Measurements from ENCODE around the gene SLC12A2. TPM values are rescaled to one million over a fixed set of nuclear protein-coding genes. Genes with fewer than 3 reads are reported as not detected.

The SLC12A2 gene
- total RNA-seq, 1 donor from 2014 or later, result 15.4 TPM

DNA sequence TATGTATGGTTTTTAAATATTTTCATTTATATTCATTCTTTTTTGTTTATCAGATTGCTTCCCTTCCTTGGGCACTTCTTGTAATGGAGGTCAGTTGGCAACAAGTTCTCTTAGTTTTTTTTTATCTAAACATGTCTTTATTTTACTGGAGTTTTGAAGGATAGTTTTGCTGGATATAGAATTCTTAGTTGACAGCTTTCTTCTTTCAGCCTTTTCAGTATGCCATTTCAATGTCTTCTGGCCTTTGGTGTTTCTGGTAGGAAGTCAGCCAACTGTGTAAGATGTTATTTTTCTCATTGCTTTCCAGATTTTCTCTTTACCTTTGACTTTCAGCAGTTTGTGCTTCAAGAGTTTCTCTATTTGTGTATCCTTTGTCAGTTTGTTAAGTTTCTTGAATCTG is 14.2 kb downstream of the SLC12A2 start:
- no peak for ATAC-seq

DNA sequence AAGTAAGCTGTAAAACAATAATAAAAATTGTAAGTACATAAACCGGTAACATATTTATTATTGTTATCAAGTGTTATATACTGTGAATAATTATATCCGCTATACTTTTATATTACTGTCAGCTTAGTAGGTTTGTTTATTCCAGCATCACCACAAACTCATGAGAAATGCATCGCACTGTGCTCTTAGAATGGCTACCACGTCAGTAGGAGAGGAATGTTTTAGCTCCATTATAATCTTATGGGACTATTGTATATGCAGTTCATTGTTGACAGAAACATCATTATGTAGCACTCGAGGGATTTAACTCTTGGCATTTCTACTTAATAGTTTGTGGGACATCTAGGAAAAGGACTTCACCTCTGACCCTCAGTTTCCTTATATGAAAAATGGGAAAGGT is 16.4 kb downstream of the SLC12A2 start:
- ATAC-seq, result no peak

DNA sequence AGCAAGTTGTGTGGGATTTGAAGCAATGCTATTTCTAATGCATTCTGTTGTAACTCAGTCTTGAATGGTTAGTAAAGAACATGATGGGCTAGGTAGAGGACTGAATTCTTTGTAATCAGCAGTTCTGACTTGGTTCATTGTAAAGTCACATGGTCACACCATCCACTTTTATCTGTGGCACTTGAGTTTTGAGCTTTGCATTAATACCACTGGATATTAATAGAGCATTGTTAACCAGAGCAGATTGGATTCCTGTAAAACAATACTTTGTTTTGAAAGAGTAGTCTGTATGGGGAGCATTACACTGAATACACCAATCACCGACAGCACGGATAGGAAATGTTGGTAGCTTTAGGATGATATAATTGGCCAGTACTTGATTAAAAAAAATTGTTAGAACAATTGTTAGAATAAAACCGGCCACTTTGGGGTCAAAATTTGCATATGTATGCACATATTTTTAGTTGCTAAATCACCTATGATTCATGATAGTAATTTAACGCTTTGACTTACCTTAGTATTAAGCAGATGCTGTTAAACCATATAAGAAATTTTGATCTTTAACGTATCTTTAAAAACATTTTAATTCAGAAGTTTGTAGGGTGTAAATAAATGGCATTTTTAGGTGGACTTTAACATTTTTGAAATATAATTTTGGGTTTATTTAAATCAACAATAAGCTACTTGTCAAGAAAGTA is 17.4 kb downstream of the SLC12A2 start:
- ATAC-seq, result no peak

DNA sequence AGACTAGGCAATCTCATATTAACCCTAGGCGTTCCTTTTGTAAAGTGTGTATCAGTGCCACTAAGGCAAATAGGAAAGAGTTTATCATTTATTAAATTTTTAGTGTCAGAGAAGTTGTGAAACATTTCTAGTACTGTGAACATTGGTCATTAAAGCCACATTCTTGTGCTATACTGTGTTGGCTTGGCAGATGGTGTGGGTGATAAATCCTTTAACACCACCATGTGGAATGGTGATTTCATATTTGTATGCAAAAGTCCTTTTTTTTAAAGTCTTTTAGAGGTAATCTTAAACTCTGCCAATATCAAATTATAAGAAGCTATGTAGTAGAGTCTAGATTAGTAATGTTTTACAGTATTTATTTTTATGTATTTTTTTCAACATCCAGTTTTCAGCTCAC is 18.1 kb downstream of the SLC12A2 start:
- no peak for ATAC-seq

DNA sequence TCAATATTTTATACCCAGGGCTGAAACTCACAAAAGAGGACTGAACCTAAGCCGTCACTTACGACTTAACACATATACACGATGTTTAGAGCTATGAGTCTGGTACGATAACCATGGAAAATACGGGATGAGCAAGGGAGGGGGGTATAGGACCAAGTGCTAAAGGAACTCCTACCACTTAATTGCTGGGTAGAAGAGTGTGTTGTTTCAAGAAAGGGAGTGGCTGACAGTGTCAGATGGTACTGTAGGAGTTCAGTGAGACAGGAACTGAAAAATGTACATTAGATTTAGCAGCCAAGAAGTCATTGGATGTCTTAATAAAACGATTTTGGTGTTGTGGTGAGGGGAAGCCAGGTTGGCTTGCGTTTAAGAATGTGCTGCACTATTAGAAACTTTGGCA is 21.6 kb downstream of the SLC12A2 start:
- no peak for ATAC-seq

DNA sequence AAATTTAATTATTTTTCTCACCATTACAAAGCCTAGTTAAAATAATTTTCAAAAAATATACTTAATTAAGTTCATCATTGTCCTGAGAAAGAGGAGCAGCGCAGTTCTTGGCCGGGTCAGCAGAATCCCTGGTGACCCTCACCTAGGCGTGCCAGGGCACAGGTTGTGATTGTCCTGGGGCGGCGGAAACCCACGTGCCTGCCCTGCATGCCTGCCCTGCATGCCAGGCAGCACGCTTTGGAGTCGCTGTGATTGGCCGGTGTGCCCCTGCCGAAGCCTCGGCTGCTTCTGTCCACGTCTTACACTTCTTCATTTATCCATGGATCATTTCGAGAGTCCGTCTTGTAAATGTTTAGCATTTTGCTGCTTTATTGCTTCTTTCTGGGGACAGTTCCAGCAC is 25.6 kb downstream of the SLC12A2 start:
- no peak for ATAC-seq

DNA sequence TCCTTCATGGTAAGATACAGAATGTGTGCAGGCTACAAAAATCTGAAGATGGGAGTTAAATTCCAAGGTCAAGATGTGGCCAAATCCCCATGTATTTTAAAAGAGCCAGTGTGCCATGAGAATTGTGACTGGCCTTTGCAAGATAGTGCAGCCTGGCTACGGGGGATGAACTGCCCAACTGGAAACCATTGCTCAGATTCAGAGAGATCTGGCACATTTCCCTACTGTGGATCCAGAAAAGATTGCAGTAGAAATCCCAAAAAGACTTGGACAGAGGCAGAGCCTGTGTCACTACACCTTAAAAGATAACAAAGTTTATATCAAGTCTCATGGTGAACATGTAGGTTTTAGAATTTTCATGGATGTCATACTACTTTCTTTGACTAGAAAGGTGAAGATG is 26.2 kb downstream of the SLC12A2 start:
- ATAC-seq, result no peak

DNA sequence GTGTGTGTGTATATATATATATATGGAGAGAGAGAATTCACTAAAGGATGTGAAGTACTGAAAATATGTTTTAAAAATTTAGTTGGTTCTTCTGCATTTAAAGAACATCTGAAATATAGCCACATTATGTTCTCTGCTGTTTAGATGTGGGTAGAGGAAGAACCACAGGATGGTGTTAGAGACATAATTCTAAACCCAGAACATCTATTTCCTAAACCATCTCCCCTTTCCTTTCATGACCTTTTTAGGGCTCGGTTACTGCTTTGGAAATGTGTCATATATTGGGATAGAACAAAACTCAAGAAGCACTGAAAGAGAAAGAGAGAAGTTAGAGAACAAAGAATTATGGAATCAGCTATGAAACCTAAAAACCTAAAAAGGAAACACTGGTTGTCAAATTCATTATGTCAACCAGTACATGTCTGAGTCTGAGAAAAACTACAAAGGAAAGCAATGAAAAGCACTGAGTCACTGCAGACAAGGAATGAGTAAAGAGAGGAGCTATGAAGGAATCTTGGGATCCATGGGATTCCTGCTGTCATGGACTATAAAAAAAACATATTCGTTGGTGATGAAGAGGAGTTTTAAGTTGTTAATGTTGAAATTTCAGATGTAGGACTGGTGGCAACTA is 28.4 kb downstream of the SLC12A2 start:
- ATAC-seq, result no peak

DNA sequence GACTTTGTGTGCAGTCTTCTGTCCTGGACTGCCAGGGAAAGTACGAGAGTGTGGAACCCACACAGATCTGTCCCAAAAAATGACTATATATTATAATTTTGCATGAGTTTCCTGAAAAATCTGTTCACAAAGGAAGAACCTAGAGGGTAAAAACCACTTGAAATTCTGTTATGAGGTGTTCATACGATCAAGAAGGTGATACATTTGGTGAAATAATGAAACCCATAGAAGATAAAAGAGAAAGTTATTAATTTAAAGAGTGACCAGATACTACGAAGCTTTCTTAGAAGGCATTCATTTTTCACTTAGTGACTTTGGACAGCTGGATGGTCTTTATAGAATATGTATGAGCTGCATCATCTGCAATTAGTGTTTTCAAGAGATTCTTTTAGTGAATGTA is 32.9 kb downstream of the SLC12A2 start:
- ATAC-seq, result no peak

DNA sequence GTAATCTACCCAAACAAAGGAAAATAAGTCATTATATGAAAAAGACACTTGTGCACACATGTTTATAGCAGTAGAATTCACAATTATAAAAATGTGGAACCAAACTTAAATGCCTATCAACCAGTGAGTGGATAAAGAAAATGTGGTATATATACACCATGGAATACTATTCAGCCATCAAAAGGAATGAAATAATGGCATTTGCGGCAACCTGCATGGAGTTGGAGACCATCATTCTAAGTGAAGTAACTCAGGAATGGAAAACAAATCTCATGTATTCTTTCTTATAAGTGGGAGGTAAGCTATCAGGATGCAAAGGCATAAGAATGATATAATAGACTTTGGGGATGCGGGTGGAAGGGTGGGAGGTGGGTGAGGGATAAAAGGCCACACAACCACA is 34.6 kb downstream of the SLC12A2 start:
- ATAC-seq, result no peak

DNA sequence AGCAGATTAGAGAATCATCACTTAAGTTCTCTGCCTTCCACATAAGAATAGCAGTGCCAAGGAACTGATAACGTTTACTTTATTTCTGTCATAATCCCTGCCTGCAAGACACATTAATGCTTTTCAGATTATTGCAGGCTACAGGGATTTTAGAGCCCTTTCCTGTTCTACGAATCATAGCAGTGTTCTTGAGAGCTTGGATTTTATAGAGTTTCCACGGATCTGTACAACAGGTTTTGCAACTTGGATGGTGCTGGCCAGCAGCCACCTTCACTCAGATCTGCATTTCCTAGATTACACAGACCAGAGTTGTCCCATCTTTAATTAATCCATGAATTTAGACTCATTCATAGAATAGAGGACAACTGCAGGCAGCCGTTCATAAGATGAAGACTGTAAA is 38.1 kb downstream of the SLC12A2 start:
- ATAC-seq, result peak; percentile 79

DNA sequence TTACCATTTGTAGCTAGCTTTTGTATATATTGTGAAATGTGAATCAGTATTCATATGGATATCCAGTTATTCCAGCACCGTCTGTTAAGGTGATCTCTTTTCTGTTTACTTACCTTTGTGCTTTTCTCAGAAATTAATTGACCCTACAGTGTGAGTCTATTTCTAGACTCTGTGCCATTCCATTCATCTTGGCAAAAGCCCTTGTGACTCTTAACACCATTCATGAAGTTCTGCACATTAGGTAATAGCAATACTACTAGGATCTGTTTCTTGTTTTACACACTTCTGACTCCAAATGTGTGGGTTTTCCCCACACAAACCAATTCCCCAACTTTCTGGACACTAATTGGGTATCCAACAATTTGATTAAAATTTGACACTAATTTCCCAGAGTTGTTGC is 40.4 kb downstream of the SLC12A2 start:
- ATAC-seq, result no peak

DNA sequence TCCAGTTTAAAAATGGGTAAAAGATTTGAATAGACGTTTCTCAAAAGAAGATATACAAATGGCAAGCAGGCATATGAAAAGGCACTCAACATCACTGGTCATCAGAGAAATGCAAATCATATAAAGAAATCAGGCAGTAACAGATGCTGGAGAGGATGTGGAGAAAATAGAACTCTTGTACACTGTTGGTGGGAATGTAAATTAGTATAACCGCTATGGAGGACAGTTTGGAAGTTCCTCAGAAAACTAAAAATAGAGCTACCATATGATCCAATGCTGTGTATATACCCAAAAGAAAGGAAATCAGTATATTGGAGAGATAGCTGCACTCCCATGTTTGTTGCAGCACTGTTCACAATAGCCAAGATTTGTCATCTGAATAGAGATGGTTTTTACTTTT is 42.7 kb downstream of the SLC12A2 start:
- no peak for ATAC-seq

DNA sequence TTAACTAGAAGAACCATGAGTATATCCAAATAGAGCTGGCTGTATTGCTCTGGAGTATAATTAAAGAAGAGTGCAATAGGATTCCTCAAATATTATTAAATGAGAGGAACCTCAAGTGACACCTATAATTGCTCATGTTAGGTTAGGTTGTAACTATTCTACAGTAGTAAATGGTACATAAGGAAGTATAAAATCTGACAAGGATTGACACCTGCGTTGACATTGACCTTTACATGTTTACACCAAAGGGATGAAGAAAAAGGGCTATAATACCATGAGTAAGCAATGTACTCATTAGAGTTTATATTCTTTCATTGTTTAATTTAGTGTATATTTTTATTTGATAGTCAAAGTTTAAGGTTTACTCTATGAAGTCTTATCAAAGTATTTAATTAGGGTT is 48.9 kb downstream of the SLC12A2 start:
- ATAC-seq, result no peak

DNA sequence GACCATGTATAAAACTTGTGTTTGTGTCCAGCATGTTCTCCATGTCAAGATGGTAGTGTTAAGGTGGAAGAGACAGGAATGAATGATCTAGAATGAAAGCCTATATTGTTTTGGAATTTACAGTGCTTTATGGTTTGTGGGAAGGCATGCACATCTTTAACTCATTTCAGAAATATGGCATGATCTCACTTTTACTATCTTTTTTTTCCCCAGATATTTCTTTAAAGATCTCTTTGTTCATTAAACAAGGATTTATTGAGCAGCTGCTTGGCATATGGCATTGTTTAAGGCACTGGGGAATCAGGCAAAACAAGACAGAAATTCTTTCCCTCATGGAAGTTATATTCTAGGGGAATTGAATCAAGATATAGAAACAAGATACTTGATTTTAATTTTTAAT is 51.7 kb downstream of the SLC12A2 start:
- no peak for ATAC-seq

DNA sequence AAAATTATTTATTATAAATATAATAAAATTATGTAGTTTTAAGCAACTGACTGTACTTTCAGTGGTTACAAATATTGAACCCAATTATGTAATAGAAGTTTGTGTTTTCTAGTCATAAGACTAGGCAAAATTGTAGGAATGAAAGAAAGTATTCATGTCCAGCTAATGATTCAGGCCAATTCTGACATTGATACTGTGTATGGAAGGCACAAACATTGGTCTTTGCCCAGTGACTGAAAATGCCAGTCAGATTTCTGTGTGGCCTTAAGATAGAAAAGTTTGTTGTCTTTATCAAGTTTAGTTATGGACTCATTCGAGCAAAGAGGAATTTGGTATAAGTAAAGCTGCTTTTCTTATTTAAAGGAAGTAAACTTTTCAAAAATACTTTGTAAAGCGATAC is 60.3 kb downstream of the SLC12A2 start:
- no peak for ATAC-seq

DNA sequence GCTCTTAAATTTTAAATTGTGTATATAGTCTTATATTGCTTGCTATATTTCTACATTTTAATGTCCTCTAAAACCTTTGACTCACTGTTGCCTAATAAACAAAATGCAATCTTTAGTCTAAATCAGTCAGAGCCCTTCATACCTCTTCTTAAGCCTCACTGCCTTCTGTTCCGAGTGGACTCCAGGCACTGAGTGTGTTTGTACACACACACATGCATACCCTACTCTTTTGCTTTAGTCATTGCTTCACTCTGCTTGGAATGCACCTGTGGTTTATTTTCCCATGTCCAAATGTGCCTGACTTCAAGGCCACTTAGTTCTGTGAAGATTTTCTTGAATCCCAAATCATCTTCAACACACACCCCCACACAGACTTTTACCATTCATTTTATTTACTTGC is 60.9 kb downstream of the SLC12A2 start:
- no peak for ATAC-seq

DNA sequence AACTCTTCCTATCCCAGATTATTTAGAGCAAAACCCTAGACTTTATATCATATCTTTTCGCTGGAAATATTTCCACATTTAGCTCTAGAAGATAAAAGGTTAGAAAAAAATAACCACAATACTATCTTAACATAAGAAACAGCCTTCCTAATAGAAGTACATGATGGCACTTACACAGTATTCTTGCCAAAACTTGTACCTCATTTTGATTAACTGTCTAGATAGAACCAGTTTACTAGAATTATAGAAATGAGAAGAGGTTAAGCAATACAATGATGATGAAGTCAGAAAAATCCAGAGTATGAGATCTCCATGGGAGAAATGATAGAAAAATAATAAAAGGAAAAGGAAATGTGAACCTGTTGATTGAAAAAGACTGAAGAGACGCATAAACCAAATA is 63.1 kb downstream of the SLC12A2 start:
- ATAC-seq, result no peak

DNA sequence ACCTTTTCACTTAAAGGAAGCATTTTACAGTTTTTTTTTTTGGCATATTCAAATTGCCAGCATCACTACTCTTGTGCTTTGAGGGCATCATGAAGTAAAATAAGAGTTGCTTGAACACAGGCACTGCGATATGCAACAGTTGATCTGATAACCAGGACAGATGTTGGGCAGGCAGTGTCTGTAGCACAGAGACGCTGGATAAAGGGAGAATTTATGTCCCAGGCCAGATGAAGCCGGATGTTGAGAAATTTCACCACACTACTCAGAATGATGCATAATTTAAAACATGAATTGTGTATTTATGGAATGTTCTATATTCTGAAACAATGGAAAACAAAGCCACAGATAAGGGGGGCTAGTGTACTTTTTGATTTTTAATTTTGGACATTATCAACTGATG is 71.4 kb downstream of the SLC12A2 start:
- ATAC-seq, result no peak

DNA sequence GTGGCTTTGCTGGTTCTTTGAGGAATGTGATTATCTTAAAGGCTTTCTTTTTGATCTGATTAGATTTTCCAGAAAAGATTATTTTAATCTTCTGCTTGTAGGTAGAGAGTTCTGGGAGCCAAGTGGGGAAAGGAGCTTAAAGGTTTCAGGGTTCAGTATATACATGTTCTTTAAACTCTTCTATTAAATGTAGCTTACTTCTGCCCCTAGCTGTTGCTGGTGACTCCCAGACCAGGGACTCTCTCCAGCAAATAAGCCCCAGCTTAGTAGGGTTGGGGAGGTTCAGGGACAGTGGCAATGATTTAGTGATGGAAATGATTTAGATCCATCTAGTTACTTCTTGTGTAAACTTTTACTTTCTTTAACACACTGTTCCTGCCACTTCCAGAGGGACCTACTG is 72.2 kb downstream of the SLC12A2 start:
- ATAC-seq, result no peak

DNA sequence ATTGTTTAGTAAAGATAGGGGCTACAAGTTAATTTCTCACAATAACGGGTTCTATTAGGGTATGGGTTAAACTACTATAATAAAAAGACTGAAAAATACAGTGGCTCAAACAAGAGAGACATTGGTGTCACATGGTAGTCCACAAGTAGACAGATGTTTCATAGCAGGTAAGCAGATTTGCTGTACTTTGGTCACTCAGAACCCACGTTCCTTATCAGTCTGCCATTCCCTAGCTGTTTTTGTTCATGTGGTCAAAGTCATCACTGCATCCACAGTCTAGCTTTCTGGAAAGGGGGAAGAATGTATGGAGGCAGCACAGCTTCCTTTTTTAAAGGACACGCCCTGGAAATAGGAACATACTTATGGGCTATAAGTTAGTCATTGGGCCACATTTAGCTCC is 73.0 kb downstream of the SLC12A2 start:
- no peak for ATAC-seq

DNA sequence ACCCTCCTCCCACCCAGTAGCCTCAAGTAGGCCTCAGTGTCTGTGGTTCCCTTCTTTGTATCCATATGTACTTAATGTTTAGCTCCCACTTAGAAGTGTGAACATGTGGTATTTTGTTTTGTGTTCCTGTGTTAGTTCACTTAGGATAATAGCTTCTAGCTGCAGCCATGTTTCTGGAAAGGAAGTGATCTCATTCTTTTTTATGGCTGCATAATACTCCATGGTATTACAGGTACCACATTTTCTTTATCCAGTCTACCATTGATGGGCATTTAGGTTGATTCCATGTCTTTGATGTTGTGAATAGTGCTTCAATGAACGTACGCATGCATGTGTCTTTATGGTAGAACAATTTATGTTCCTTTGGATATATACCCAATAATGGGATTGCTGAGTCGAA is 74.8 kb downstream of the SLC12A2 start:
- ATAC-seq, result no peak

DNA sequence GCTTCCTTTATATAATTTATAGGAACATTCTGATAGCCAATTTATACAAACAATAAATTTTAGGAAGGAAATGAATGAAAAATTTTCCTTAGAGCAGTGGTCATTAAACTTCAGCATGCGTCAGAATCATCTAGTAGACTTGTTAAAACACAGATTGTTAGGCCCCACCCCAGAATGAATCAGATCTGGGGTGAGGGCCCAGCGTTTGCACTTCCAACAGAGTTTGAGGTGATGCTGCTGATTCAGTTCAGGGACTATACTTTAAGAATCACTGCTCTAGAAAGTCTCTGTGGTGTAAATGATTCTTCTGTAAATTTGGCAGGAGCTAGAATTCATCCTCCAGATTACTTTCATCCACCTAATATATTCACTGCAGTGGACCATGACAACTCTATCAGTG is 80.4 kb downstream of the SLC12A2 start:
- ATAC-seq, result peak; percentile 83

DNA sequence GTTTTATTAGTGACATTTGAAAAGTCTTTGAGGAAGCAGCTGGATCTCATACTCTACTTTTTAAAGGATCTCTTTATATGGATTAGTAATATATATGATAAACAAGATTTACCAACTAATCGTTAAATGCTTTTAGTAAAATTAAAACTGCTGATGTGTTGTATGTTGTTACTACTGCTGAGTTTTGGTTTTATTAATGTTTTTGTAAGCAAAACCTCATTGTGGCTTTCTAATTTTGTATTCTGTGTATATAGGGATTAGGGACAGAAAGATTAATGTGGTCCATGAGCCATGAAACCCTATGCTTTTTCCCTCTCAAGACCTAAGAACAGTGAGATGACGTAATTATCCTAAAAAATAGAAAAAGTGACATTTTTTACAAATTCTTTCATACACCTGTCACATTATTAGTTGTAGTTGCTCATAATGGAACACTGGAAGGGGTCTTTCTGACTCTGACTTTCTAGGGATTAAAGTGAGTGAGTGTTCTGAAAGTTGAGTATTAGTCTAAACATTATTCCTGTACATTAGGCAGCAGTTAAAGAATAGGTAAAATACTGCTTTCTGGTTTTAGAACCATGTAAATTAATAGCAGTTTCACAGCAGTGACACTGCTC is 85.9 kb downstream of the SLC12A2 start:
- no peak for ATAC-seq
